AG09309 (cell line): ENCODE data around the gene PHAX.
A peak's percentile ranks its signal among the peaks of the same experiment; 100 is the strongest.

Source experiments
- DNase-seq: peaks from one replicate; pipeline ENCODE4 v3.0.0-alpha.2; 2010; ENCODE audit warnings: low read depth
- H3K4me3 ChIP-seq: 2 replicates; pipeline ENCODE4 v1.5.1; 2011; ENCODE audit warnings: mild to moderate bottlenecking, low read depth, low read length, moderate library complexity; ENCODE audit not compliant: control insufficient read depth
- CTCF ChIP-seq: IDR thresholded peaks from 2 replicates; pipeline ENCODE4 v1.5.1; 2011; ENCODE audit warnings: mild to moderate bottlenecking, low read depth, low read length, inconsistent platforms; ENCODE audit not compliant: insufficient read depth, control insufficient read depth; ENCODE audit errors: missing control alignments

Gene PHAX

DNA sequence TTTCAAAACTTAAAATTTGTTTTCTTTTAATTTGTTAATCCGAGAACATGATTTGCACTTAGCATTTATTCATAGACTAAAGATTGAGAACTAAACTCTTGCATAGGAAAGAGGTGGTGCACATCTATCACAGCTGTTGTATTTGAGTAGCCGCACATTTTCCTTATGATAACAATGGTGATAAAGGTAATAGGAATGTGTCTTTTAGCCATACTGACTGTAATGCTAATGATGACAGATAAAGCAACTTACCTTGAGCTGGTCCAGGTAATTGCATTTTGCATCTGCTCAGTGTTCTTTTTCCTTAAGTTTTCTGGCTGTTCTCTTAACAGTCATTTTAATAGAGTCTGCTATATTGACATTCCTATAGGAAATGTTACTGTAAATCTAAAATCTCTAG is 19.0 kb downstream of the PHAX start:
- TF ChIP-seq CTCF, result no peak
- no peak overlapping the region for H3K4me3 ChIP-seq
- DNase-seq, result no peak

GRCh38 chr5:126624534-126624933 is 23.8 kb downstream of the PHAX start:
- no peak overlapping the region for H3K4me3 ChIP-seq
- DNase-seq, result peak; percentile 80
- no peak for TF ChIP-seq CTCF

DNA sequence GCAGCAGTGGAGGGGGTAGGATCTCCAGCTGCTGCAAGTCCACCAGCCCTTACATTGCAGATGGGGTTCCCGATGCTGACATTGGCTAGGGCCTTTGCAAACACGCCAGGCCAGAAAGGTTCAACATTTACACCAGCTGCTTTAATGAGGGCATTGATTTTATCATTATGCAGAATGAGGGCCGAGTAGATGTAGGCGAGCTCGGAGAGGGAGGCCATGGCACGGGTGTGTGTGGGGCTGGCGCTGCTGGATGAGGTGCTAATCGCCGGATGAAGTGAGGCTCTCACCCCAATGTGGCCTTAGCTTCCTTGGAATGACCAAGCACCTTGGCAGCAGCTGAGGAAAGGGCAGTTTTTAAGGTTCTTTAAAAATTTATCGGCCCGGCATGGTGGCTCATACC is 27.4 kb downstream of the PHAX start:
- DNase-seq, result no peak
- TF ChIP-seq CTCF, result no peak
- H3K4me3 ChIP-seq, result no peak overlapping the region

GRCh38 chr5:126631920-126632319 is 31.2 kb downstream of the PHAX start:
- no peak for DNase-seq
- no peak for TF ChIP-seq CTCF
- H3K4me3 ChIP-seq, result no peak overlapping the region

GRCh38 chr5:126633552-126633951 is 32.8 kb downstream of the PHAX start:
- no peak overlapping the region for H3K4me3 ChIP-seq
- no peak for DNase-seq
- TF ChIP-seq CTCF, result no peak

- no peak overlapping the region for H3K4me3 ChIP-seq
- DNase-seq, result no peak
- TF ChIP-seq CTCF, result no peak
Observed at GRCh38 chr5:126635585-126635984, 34.8 kb downstream of the PHAX start.

DNA sequence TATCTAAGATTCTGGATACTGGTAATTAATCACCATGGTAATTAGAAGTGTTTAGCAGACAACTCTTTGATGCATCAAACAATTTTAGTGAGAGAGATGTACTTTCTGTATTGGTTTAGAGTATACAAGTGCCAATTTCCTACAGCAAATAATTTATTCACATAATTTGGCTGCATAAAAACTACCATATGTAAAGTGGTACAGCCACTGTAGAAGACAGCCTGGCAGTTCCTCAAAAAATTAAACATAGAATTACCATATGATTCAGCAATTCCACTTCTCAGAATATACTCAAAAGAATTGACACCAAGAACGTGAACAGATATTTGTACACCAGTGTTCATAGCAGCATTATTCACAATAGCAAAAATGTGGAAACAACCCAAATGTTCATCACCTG is 36.2 kb downstream of the PHAX start:
- H3K4me3 ChIP-seq, result no peak overlapping the region
- TF ChIP-seq CTCF, result no peak
- DNase-seq, result no peak
